GM12878 (cell line): ENCODE results near the gene TAX1BP1. TPM values are rescaled to one million over a fixed set of nuclear protein-coding genes. Genes with fewer than 3 reads are reported as not detected.

Experiments
- ATAC-seq: fragments of 200-7000 bp; cut with Tn5 transposase; 3 replicates; pipeline ENCODE4 v1.9.1; 2020; ENCODE audit warnings: mild to moderate bottlenecking, moderate library complexity
- BruUV-seq: library from RNA; stranded (reverse); fragments of 400-500 nt; replicated peaks from 2 replicates; lab custom pipeline; 2021; lab: Mats Ljungman, UMichigan
- CTCF ChIA-PET: fragments of 300-600 bp; sonication (Branson Sonifier 250); formaldehyde crosslinking; extraction: SDS; loops from one replicate; lab custom pipeline; 2021; ENCODE audit warnings: inconsistent platforms; lab: Yijun Ruan, JAX
- POLR2A ChIA-PET: fragments of 350-600 bp; formaldehyde crosslinking; extraction: SDS; loops from one replicate; lab custom pipeline; 2021; ENCODE audit warnings: inconsistent platforms; lab: Charles Lee
- RAD21 ChIA-PET: fragments of 300-600 bp; sonication (Branson Sonifier 250); formaldehyde crosslinking; loops from one replicate; lab custom pipeline; 2023; ENCODE audit warnings: antibody characterized with exemption; ENCODE audit not compliant: unreplicated experiment; lab: Charles Lee
- SMC1A ChIA-PET: fragments of 300-600 bp; sonication (Branson Sonifier 250); formaldehyde crosslinking; loops from one replicate; lab custom pipeline; 2023; ENCODE audit not compliant: unreplicated experiment, uncharacterized antibody; lab: Charles Lee
- DNase-seq: peaks from one replicate; pipeline ENCODE4 v3.0.0-alpha.2; 2011; ENCODE audit warnings: low read depth, low spot score
- FAIRE-seq: peaks from 3 replicates; lab custom pipeline; 2011; peaks lifted over from hg19 to GRCh38; lab: Jason Lieb, UNC
- H2AFZ ChIP-seq: 2 replicates; pipeline ENCODE4 v1.6.0; 2011; ENCODE audit warnings: low read depth, low read length, control low read depth; ENCODE audit not compliant: control insufficient read depth
- H3K27ac ChIP-seq: 2 replicates; pipeline ENCODE4 v1.5.1; 2011; ENCODE audit warnings: control low read depth; ENCODE audit not compliant: control insufficient read depth, insufficient read depth
- H3K27me3 ChIP-seq, 2 experiments: replicated peaks in 1 of 2; 2 replicates each; pipeline versions ENCODE4 v1.6.0 to v1.6.1; 2011; ENCODE audit warnings: low read length in 1 of 2; ENCODE audit not compliant: control insufficient read depth in 2 of 2, insufficient read depth in 2 of 2
- H3K36me3 ChIP-seq, 2 experiments: 2 replicates each; pipeline ENCODE4 v1.5.1; 2011; ENCODE audit warnings: low read length in 1 of 2; ENCODE audit not compliant: control insufficient read depth in 2 of 2, insufficient read depth in 2 of 2
- H3K4me1 ChIP-seq: 2 replicates; pipeline ENCODE4 v1.6.1; 2011; ENCODE audit warnings: mild to moderate bottlenecking, low read length, moderate library complexity, mixed read lengths; ENCODE audit not compliant: control insufficient read depth, insufficient read depth
- H3K4me2 ChIP-seq: 2 replicates; pipeline ENCODE4 v1.6.0; 2011; ENCODE audit warnings: control low read depth; ENCODE audit not compliant: control insufficient read depth, insufficient read depth
- H3K4me3 ChIP-seq: fragments of 200-600 bp; sonication (generic); 2 replicates; pipeline ENCODE4 v1.5.1; 2016
- H3K79me2 ChIP-seq: 2 replicates; pipeline ENCODE4 v1.6.0; 2011; ENCODE audit warnings: low read length; ENCODE audit not compliant: control insufficient read depth, insufficient read depth
- H3K9ac ChIP-seq: 2 replicates; pipeline ENCODE4 v1.8.0; 2011; ENCODE audit warnings: low read length, control low read depth, mixed read lengths; ENCODE audit not compliant: control insufficient read depth, insufficient read depth
- H3K9me3 ChIP-seq: replicated peaks from 3 replicates; pipeline ENCODE4 v1.5.1; 2011; ENCODE audit warnings: mild to moderate bottlenecking, low read length; ENCODE audit not compliant: control insufficient read depth, insufficient read depth
- H4K20me1 ChIP-seq: 2 replicates; pipeline ENCODE4 v1.6.0; 2011; ENCODE audit not compliant: control insufficient read depth, insufficient read depth
- CHD4 ChIP-seq: fragments of 200-600 bp; sonication (generic); IDR thresholded peaks from 2 replicates; pipeline ENCODE4 v1.6.1; 2016; ENCODE audit warnings: mild to moderate bottlenecking
- KLF5 ChIP-seq: fragments of 450-650 bp; IDR thresholded peaks from 2 replicates; pipeline ENCODE4 v1.6.1; 2014; ENCODE audit warnings: mild to moderate bottlenecking; ENCODE audit not compliant: partially characterized antibody
- PRDM15 ChIP-seq: fragments of 450-650 bp; formaldehyde crosslinking; IDR thresholded peaks from 2 replicates; pipeline ENCODE4 v1.4.0; 2020; ENCODE audit warnings: mild to moderate bottlenecking, moderate library complexity
- SREBF1 ChIP-seq: IDR thresholded peaks from 2 replicates; pipeline ENCODE4 v1.6.1; 2012; ENCODE audit warnings: mild to moderate bottlenecking, low read length
- SREBF2 ChIP-seq: IDR thresholded peaks from 2 replicates; pipeline ENCODE4 v1.6.1; 2012; ENCODE audit warnings: mild to moderate bottlenecking, low read length
- TAF1 ChIP-seq: IDR thresholded peaks from 2 replicates; pipeline ENCODE4 v1.6.1; 2011; ENCODE audit warnings: mild to moderate bottlenecking, low read depth, low read length, borderline replicate concordance
- TARDBP ChIP-seq: IDR thresholded peaks from 2 replicates; pipeline ENCODE4 v1.6.1; 2016; ENCODE audit warnings: borderline replicate concordance
- TBL1XR1 ChIP-seq: IDR thresholded peaks from 2 replicates; pipeline ENCODE4 v1.6.1; 2012; ENCODE audit warnings: low read depth, low read length, improper control_type of control experiment
- WGBS: methylation state at CpG from one replicate; pipeline ENCODE4 v1.1.6; 2016; ENCODE audit warnings: low lambda C conversion rate; ENCODE audit not compliant: insufficient replicate concordance, insufficient coverage; ENCODE audit errors: missing lambda C conversion rate; 5-methylcytosine and 5-hydroxymethylcytosine counted together
- in situ Hi-C: fragments of 300-500 bp; cut with MboI; formaldehyde crosslinking; loops from 9 replicates; pipeline ENCODE4 v1.14.3; 2018; ENCODE audit warnings: mixed read lengths
- intact Hi-C: fragments of 100-400 bp; cut with micrococcal nuclease; formaldehyde crosslinking; loops from one replicate; pipeline ENCODE4 v1.14.2; 2022; ENCODE audit not compliant: unreplicated experiment
- polyA plus RNA-seq, 11 experiments: library from polyadenylated mRNA; depleted of rRNA in 4 of 11; unstranded in 6 of 11; stranded (reverse) in 5 of 11; fragments of >200 nt; fragmentation: Nextera tagmentation in 4 of 11; fragmentation: Illumina TruSeq in 1 of 11; extraction: Ambion mirVana in 4 of 11; extraction: Trizol in 1 of 11; gene quantifications; 1 replicate in 1 of 11; 2 replicates in 10 of 11; pipeline versions ENCODE4 v1.2.1 to v1.2.3, GENCODE V29; 2011 to 2016; ENCODE audit warnings: inconsistent platforms in 2 of 11, missing spikeins in 2 of 11, low read depth in 1 of 11
- total RNA-seq, 4 experiments: library from RNA; depleted of rRNA in 3 of 4; stranded (reverse); fragments of >200 nt in 3 of 4; fragmentation: Illumina TruSeq in 1 of 4; extraction: Trizol in 1 of 4; gene quantifications; 2 replicates each; pipeline versions ENCODE4 v1.2.1 to v1.2.3, GENCODE V29; 2013 to 2021
- TF ChIP-seq, protein P1 (sequence below): fragments of 450-650 bp; formaldehyde crosslinking; IDR thresholded peaks from 2 replicates; pipeline ENCODE4 v1.4.0; 2022; ENCODE audit warnings: mild to moderate bottlenecking, moderate library complexity

The TAX1BP1 gene
- total and polyA plus RNA-seq, 10 of the 15 experiments (the other 5 are each of a cell fraction or from before 2014, with no cell fraction given) = 30.8 to 105 (median 52.0) TPM

- H3K9ac ChIP-seq = no peak overlapping the region
- no peaks in the 10 kb centered on the region for H3K79me2 ChIP-seq
- ATAC-seq (no peak), FAIRE-seq (no peak), DNase-seq (no peak)
- SMC1A ChIA-PET = interaction anchor here (0.6 kb wide), 1 partner anchor 195 kb away, joined by 4 read pairs; no protein-coding TSS in a partner anchor
- H3K4me3 ChIP-seq = no peak overlapping the region
- in situ Hi-C loops = no loop called here
- H4K20me1 ChIP-seq = no peaks in the 10 kb centered on the region
- no peaks in the 10 kb centered on the region; the same call in 2 of the 3 replicates for H3K9me3 ChIP-seq
- CTCF ChIA-PET = interaction anchor here (0.7 kb wide), 1 partner anchor 41 kb away, joined by 4 read pairs; no protein-coding TSS in a partner anchor
- no peaks in the 10 kb centered on the region for H3K27me3 ChIP-seq
- RAD21 ChIA-PET = no interaction called here
- H3K4me1 ChIP-seq = no peaks in the 10 kb centered on the region
- H3K4me2 ChIP-seq = no peak overlapping the region
- no peak overlapping the region for H2AFZ ChIP-seq
- WGBS = 62% methylated on average over 2 of the region's 2 CpGs
- no peaks in the 10 kb centered on the region for H3K36me3 ChIP-seq
- POLR2A ChIA-PET = no interaction called here
- H3K27ac ChIP-seq = no peak overlapping the region
- TF ChIP-seq SREBF2 (no peak), KLF5 (no peak), CHD4 (no peak), PRDM15 (no peak), SREBF1 (no peak), TAF1 (no peak), TBL1XR1 (no peak), TARDBP (no peak)
- TF ChIP-seq, protein P1, sequence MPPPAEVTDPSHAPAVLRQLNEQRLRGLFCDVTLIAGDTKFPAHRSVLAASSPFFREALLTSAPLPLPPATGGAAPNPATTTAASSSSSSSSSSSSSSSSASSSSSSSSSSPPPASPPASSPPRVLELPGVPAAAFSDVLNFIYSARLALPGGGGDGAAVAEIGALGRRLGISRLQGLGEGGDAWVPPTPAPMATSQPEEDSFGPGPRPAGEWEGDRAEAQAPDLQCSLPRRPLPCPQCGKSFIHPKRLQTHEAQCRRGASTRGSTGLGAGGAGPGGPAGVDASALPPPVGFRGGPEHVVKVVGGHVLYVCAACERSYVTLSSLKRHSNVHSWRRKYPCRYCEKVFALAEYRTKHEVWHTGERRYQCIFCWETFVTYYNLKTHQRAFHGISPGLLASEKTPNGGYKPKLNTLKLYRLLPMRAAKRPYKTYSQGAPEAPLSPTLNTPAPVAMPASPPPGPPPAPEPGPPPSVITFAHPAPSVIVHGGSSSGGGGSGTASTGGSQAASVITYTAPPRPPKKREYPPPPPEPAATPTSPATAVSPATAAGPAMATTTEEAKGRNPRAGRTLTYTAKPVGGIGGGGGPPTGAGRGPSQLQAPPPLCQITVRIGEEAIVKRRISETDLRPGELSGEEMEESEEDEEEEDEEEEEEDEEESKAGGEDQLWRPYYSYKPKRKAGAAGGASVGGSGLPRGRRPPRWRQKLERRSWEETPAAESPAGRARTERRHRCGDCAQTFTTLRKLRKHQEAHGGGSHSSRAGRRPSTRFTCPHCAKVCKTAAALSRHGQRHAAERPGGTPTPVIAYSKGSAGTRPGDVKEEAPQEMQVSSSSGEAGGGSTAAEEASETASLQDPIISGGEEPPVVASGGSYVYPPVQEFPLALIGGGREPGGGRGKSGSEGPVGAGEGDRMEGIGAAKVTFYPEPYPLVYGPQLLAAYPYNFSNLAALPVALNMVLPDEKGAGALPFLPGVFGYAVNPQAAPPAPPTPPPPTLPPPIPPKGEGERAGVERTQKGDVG (CRISPR knock-in tag) = no peak
- no TSS peak for BruUV-seq
- intact Hi-C loops = no loop called here
Observed at GRCh38 chr7:27705200-27705594, 34.8 kb upstream of the TAX1BP1 start.
